HFFc6 (cell line): ENCODE results near the gene RBFOX2. TPM values are rescaled to one million over a fixed set of nuclear protein-coding genes. Genes with fewer than 3 reads are reported as not detected.
A peak's percentile ranks its signal among the peaks of the same experiment; 100 is the strongest.
"Not testable (repeated sequence)": the region's sequence is repeated elsewhere in the genome, so short reads cannot be mapped to it uniquely, and the experiment has no call there.

Experiments used
- DNase-seq: peaks from one replicate; pipeline ENCODE4 v3.0.0-alpha.2; 2018
- H3K27ac Mint-ChIP-seq: 2 replicates; pipeline ENCODE4 v1.8.0; 2020; ENCODE audit warnings: mild to moderate bottlenecking, mixed read lengths
- H3K27me3 Mint-ChIP-seq: 2 replicates; pipeline ENCODE4 v1.8.0; 2021; ENCODE audit warnings: mild to moderate bottlenecking, moderate library complexity, mixed read lengths; ENCODE audit not compliant: insufficient read depth
- H3K36me3 Mint-ChIP-seq: 2 replicates; pipeline ENCODE4 v1.8.0; 2021; ENCODE audit warnings: low read depth, mixed read lengths
- H3K4me1 Mint-ChIP-seq: 2 replicates; pipeline ENCODE4 v1.8.0; 2020; ENCODE audit warnings: low read depth, mixed read lengths
- H3K4me3 Mint-ChIP-seq: 2 replicates; pipeline ENCODE4 v1.8.0; 2020; ENCODE audit warnings: mild to moderate bottlenecking, moderate library complexity, mixed read lengths
- H3K9me3 Mint-ChIP-seq: 2 replicates; pipeline ENCODE4 v1.8.0; 2020; ENCODE audit warnings: mild to moderate bottlenecking, mixed read lengths
- total RNA-seq, 6 experiments: library from RNA; stranded (reverse); fragmentation: NEBNext Ultra II Directional; extraction: Animal tissue kit (Norgen Biotek cat#: 25700); gene quantifications; 2 replicates in 1 of 6; 3 replicates in 5 of 6; pipeline ENCODE4 v1.2.3, GENCODE V29; 2021
- TF ChIP-seq, protein P1 (sequence below): fragments of 200-600 bp; sonication (generic); IDR thresholded peaks from 2 replicates; pipeline ENCODE4 v1.5.0; 2021; ENCODE audit warnings: antibody characterized with exemption, mild to moderate bottlenecking

RBFOX2 gene
- total RNA-seq, 6 experiments from 2014 or later, result 139 to 165 (median 155) TPM

DNA sequence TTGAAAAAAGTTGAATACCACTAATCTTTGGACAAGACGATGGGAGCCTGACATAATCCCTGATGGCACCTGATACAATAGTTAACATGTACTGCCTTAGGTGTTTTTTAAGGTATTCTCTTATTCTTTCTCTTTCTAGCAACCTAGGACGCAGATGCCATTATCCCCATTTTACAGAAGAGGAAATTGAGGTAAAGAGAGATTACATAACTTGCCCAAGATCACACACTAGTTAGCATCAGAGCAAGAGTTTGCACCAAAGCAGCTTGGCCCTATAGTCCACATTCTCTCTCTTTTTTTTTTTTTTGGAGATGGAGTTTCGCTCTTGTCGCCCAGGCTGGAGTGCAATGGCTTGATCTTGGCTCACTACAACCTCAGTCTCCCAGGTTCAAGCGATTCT, 35.7 kb upstream of the RBFOX2 start:
- H3K4me1 Mint-ChIP-seq, result peaks cover 19% of the 10 kb centered on the region
- H3K4me3 Mint-ChIP-seq, result no peak overlapping the region
- TF ChIP-seq, protein P1, sequence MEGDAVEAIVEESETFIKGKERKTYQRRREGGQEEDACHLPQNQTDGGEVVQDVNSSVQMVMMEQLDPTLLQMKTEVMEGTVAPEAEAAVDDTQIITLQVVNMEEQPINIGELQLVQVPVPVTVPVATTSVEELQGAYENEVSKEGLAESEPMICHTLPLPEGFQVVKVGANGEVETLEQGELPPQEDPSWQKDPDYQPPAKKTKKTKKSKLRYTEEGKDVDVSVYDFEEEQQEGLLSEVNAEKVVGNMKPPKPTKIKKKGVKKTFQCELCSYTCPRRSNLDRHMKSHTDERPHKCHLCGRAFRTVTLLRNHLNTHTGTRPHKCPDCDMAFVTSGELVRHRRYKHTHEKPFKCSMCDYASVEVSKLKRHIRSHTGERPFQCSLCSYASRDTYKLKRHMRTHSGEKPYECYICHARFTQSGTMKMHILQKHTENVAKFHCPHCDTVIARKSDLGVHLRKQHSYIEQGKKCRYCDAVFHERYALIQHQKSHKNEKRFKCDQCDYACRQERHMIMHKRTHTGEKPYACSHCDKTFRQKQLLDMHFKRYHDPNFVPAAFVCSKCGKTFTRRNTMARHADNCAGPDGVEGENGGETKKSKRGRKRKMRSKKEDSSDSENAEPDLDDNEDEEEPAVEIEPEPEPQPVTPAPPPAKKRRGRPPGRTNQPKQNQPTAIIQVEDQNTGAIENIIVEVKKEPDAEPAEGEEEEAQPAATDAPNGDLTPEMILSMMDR, result no peak
- H3K27me3 Mint-ChIP-seq, result no peaks in the 10 kb centered on the region; the same call in 1 of the 2 replicates
- no peak for DNase-seq
- no peaks in the 10 kb centered on the region for H3K36me3 Mint-ChIP-seq
- H3K27ac Mint-ChIP-seq, result no peak overlapping the region; the same call in 1 of the 2 replicates
- H3K9me3 Mint-ChIP-seq, result no peaks in the 10 kb centered on the region

DNA sequence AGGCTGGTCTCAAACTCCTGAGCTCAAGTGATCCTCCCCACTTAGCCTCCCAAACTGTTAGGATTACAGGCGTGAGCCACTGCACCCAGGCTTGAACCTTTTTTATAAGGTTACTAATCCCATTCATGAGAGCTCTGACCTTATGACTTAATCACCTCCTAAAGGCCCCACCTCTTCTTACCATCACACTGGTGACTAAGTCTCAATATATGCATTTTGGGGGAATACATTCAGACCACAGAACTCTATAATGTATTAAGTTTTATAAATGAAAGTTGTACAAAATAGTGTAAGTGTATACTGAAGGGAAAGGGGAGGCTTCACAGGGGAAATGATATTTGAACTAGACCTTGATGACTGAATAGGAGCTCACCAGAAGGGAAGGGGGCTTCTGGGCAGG, 28.4 kb upstream of the RBFOX2 start:
- Mint-ChIP-seq H3K36me3 (no peaks in the 10 kb centered on the region), H3K4me3 (no peak overlapping the region), H3K27ac (no peak overlapping the region), H3K9me3 (no peaks in the 10 kb centered on the region), H3K4me1 (peaks cover 38% of the 10 kb centered on the region), H3K27me3 (no peaks in the 10 kb centered on the region; the same call in none of the 2 replicates)
- peak; percentile 22 for DNase-seq
- TF ChIP-seq, protein P1, result no peak

DNA sequence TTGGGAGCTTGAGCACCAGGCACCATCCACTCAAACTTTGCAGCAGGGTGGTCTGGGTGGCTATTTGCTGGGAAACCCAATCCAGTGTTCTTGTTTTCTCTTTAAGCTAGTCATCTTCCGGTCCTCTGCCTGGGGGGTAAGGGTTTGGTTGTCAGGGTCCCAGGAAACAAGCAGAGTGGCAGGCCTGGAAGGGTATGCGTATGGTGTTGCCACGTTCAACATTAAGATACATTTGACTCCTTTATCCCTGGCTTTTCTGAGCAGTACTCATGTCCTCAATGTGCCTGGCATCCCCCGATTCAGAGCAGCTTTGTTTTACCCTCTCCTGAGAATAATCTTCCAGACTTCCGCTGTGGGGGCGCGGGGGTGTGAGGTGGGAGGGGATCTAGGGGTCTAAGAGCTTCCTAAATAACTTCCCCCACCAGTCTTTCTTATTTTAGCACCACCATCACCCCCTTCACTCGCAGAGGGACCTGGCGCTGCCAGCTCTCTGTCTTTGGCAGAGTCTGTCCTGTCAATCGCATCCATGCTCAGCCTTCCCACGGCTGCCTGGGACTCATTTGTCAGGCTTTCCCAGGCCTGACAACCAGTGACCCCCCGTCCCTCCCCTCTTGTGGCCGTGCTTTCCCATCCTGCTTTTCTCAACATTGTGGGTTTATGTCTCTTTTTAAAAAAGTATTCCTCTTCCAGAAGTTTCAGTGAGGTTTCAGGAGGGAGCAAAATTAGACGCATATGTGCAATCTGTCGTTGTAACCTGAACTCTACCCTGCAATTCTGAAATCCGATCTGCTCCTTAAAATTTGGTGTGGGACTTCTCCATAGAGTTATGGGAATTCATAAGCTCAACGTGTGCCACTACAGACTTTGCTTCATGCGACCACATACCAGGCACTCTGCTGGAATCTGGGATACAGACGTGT, 27.0 kb upstream of the RBFOX2 start:
- no peak overlapping the region for H3K27ac Mint-ChIP-seq
- no peaks in the 10 kb centered on the region; the same call in none of the 2 replicates for H3K27me3 Mint-ChIP-seq
- TF ChIP-seq, protein P1, result no peak
- no peak overlapping the region for H3K4me3 Mint-ChIP-seq
- H3K9me3 Mint-ChIP-seq, result no peaks in the 10 kb centered on the region
- DNase-seq, result no peak
- peaks cover 38% of the 10 kb centered on the region for H3K4me1 Mint-ChIP-seq
- no peaks in the 10 kb centered on the region for H3K36me3 Mint-ChIP-seq

DNA sequence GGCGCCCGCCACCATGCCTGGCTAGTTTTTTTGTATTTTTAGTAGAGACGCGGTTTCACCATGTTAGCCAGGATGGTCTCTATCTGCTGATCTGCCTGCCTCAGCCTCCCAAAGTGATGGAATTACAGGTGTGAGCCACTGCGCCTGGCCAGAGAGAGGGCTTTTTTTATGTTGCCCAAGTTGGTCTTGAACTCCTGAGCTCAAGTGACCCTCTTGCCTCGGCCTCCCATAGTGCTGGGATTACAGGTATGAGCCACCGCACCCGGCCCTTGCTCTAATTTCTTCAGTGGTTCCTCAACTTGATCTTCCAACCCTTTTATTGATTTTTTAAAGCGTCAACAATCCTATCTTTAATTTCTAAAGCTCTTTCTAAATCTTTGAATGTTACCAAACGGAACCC, 25.8 kb upstream of the RBFOX2 start:
- not testable (repeated sequence) for H3K27me3 Mint-ChIP-seq, H3K4me3 Mint-ChIP-seq, H3K9me3 Mint-ChIP-seq, H3K27ac Mint-ChIP-seq, DNase-seq, H3K36me3 Mint-ChIP-seq
- peaks cover 41% of the 10 kb centered on the region for H3K4me1 Mint-ChIP-seq

DNA sequence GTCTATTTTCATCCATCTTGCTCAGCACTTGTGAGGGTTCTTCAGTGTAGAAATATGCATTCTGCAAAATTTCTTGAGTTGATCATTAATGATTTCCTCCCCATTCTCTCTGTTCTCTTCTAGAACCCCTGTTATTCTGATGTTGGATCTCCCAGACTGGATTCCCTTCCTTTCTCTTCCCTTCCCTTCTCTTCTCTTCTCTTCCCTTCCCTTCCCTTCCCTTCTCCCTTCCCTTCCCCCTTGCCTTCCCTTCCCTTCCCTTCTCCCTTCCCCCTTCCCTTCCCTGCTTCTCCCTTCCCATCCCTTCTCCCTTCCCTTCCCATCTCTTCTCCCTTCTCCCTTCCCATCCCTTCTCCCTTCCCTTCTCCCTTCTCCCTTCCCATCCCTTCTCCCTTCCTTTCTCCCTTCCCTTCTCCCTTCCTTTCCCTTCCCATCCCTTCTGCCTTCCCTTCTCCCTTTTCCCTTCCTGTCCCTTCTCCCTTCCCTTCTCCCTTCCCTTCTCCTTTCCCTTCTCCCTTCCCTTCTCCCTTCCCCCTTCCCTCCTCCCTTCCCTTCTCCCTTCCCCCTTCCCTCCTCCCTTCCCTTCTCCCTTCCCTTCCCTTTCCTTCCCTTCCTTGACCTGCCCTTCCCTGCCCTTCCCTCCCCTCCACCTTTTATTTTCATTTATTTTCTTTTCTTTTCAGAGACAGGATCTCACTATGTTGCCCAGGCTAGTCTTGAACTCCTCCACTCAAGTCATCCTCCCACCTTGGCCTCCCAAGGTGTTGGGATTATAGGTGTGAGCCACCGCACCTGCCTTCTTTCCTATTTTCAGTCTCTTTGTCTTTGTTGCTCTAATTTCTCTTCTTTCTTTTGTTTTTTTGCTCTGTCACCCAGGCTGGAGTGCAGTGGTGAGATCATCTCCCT, 24.9 kb upstream of the RBFOX2 start:
- Mint-ChIP-seq H3K4me3 (no peak overlapping the region), H3K36me3 (no peaks in the 10 kb centered on the region), H3K27ac (no peak overlapping the region), H3K9me3 (no peaks in the 10 kb centered on the region), H3K27me3 (no peaks in the 10 kb centered on the region; the same call in none of the 2 replicates), H3K4me1 (peaks cover 46% of the 10 kb centered on the region)
- TF ChIP-seq, protein P1, result no peak
- DNase-seq, result no peak
